Measurements from ENCODE around the gene SGTA. TPM values are rescaled to one million over a fixed set of nuclear protein-coding genes. Genes with fewer than 3 reads are reported as not detected.

The SGTA gene
- polyA plus RNA-seq, 3 donors: 48.4 to 66.5 (median 62.8) TPM

DNA sequence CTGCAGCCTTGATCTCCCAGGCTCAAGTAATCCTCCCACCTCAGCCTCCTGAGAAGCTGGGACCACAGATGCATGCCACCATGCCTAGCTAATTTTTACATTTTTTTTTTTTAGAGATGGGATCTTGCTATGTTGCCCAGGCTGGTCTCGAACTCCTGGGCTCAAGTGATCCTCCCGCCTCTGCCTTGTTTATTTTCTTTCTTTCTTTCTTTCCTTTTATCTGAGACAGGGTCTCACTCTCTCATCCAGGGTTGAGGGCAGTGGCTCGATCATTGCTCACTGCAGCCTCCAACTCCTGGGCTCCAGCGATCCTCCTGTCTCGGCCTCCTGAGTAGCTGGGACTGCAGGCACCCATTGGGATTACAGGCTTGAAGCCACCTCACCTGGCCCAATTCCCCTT lies 76.8 kb downstream of the SGTA start:
- no peak for DNase-seq (ENCODE audit: extremely low read depth in 1 of 11, low read depth in 9 of 11, low spot score in 4 of 11)

Other genes with a start within 250 kb of the SGTA start
- gene GNG7, start 80.6 kb downstream of the SGTA start, polyA plus RNA-seq (ENCODE audit: insufficient read length in 3 of 3): 1 to 10 TPM; 5.1 to 7.2 (median 5.9) TPM
- 1 to 10 TPM; 2.9 to 3.6 (median 3.5) TPM for gene DIRAS1, start 61.9 kb downstream of the SGTA start, polyA plus RNA-seq (ENCODE audit: insufficient read length in 3 of 3)
- 10 to 100 TPM; 23.8 to 30.3 (median 26.9) TPM for gene SLC39A3, start 43.3 kb downstream of the SGTA start, polyA plus RNA-seq (ENCODE audit: insufficient read length in 3 of 3)
- 10 to 100 TPM; 44.7 to 59.9 (median 59.8) TPM for gene THOP1, start 2.2 kb upstream of the SGTA start, polyA plus RNA-seq (ENCODE audit: insufficient read length in 3 of 3)
- gene ZNF554, start 36.6 kb upstream of the SGTA start, polyA plus RNA-seq (ENCODE audit: insufficient read length in 3 of 3): 10 to 100 TPM in 2 of 3 donors, 1 to 10 TPM in 1; 8.3 to 11.3 (median 10.3) TPM
- 10 to 100 TPM; 12.5 to 14.1 (median 12.5) TPM for gene ZNF555, start 58.2 kb upstream of the SGTA start, polyA plus RNA-seq (ENCODE audit: insufficient read length in 3 of 3)
- 1 to 10 TPM in 2 of 3 donors, under 1 TPM in 1; 0.66 to 1.5 (median 1.5) TPM for gene ZNF556, start 84.1 kb upstream of the SGTA start, polyA plus RNA-seq (ENCODE audit: insufficient read length in 3 of 3)
- gene ZNF57, start 117.7 kb upstream of the SGTA start, polyA plus RNA-seq (ENCODE audit: insufficient read length in 3 of 3): 1 to 10 TPM; 6.9 to 7.6 (median 7.1) TPM
- 1 to 10 TPM; 7.6 to 9.0 (median 8.2) TPM for gene ZNF77, start 161.7 kb upstream of the SGTA start, polyA plus RNA-seq (ENCODE audit: insufficient read length in 3 of 3)
- 10 to 100 TPM in 1 of 3 donors, 1 to 10 TPM in 2; 8.1 to 10.4 (median 8.3) TPM for gene TLE6, start 194.3 kb upstream of the SGTA start, polyA plus RNA-seq (ENCODE audit: insufficient read length in 3 of 3)
- 10 to 100 TPM; 27.0 to 63.6 (median 39.6) TPM for gene TLE2, start 246.0 kb upstream of the SGTA start, polyA plus RNA-seq (ENCODE audit: insufficient read length in 3 of 3)

All from renal cortex interstitium (tissue), 11 donors.